Measurements from ENCODE around the gene GALNT2.

GALNT2 gene

DNA sequence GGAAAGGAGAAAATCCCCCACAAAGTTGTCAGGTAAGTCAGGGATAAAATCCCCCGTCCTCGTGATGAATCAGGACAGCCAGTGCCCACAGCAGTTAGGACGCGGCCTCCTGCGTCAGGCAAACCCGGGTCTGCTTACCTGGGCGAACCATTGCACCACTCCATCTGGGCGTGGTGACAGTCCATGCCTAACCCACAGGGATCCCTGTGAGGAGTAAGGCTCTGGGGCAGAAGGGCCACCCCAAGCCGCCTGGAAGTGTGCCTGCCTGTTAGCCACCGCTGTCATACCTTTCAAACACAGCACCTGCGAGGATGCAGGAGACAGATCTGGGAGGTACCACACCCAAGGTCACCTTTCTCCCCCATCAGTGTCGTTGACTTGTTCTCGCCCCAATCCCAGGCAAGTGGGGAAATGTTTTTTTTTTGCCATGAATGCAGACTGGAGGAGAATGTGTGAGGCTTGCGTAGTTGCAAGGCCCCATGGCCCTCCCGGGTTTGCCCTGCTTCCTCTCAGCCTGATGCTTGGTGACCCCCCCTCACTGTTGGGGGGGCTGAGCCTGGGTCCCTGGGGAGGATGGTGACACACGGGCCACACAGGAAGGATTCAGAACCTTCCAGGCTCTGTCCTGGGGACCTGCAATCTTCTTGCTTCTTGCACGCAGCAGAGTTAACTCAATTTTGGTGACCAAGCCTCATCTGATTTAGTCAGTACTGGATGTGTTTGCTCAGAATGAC lies 252.1 kb downstream of the GALNT2 start:
- Mint-ChIP-seq H3K9me3 (no peaks in the 10 kb centered on the region), H3K4me3 (no peak overlapping the region), H3K4me1 (no peaks in the 10 kb centered on the region)

GRCh38 chr1:230320804-230321203 lies 253.8 kb downstream of the GALNT2 start:
- H3K4me1 Mint-ChIP-seq, result no peaks in the 10 kb centered on the region
- H3K27me3 Mint-ChIP-seq, result peaks cover 43% of the 10 kb centered on the region
- DNase-seq (ENCODE audit: low spot score in 2 of 2), result no peak
- H3K36me3 Mint-ChIP-seq (ENCODE audit: insufficient read depth), result no peaks in the 10 kb centered on the region
- no peak for ATAC-seq (replicated peaks; ENCODE audit: extremely low read depth, poor library complexity, severe bottlenecking)
- no peak overlapping the region for H3K4me3 Mint-ChIP-seq
- no peaks in the 10 kb centered on the region for H3K9me3 Mint-ChIP-seq
- H3K27ac Mint-ChIP-seq (ENCODE audit: low read depth), result no peak overlapping the region

More for the DNA sequence above, 252.1 kb downstream of the GALNT2 start:
- DNase-seq (ENCODE audit: low spot score in 2 of 2), result no peak
- Mint-ChIP-seq H3K27me3 (peaks cover 29% of the 10 kb centered on the region), H3K27ac (ENCODE audit: low read depth) (no peak overlapping the region), H3K36me3 (ENCODE audit: insufficient read depth) (no peaks in the 10 kb centered on the region)
- no peak for ATAC-seq (replicated peaks; ENCODE audit: extremely low read depth, poor library complexity, severe bottlenecking)

DNA sequence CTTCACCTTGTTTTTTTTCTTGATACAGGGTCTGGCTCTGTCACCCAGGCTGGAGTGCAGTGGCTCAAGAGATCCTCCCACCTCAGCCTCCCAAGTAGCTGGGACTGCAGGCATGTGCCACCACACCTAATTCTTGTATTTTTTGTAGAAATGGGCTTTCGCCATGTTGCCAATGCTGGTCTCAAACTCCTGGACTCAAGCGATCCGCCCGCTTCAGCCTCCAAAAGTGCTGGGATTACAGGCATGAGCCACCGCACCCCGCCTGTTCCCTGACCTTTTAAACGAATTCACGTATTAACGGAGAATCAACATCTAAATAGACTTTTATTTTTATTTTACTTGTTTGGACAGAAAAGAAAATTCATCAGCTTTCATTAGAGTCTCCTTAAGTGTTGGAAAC lies 254.3 kb downstream of the GALNT2 start:
- DNase-seq (ENCODE audit: low spot score in 2 of 2) (no peak), ATAC-seq (replicated peaks; ENCODE audit: extremely low read depth, poor library complexity, severe bottlenecking) (no peak)
- no peaks in the 10 kb centered on the region for H3K9me3 Mint-ChIP-seq
- peaks cover 49% of the 10 kb centered on the region for H3K27me3 Mint-ChIP-seq
- no peak overlapping the region for H3K27ac Mint-ChIP-seq (ENCODE audit: low read depth)
- H3K4me3 Mint-ChIP-seq, result no peak overlapping the region
- H3K4me1 Mint-ChIP-seq, result no peaks in the 10 kb centered on the region
- no peaks in the 10 kb centered on the region for H3K36me3 Mint-ChIP-seq (ENCODE audit: insufficient read depth)

DNA sequence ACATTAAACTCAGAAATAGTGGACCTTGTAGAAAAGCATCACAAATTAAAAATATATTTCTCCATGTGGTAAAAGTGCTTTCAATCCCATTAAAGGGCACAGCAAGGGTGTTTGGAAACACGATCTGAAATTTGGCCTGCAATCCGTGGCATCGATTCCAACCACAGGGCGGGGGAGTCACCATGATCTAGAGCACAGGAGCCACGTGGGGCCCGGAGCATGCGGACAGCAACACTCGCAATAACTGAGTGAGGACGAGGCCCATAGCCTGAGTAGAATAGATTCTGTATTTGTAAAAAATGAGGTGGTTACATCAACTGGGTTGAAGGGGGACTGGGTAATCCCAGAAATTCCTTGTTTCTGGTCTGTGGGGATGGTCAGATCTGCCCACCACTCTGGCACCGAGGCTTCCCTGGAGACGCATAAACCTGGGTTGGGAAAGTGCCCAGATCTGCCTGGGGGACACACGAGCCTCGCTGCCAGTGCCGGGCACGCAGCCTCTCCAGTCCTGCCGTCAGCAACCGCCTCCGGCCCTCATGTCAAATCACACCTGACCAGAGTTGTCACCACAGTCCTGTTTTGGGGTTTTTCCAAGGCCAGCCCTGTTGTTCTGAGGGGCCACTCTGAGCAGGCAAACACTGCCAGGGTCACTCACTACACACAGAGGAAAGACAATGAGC lies 254.8 kb downstream of the GALNT2 start:
- Mint-ChIP-seq H3K36me3 (ENCODE audit: insufficient read depth) (no peaks in the 10 kb centered on the region), H3K4me3 (no peak overlapping the region), H3K9me3 (no peaks in the 10 kb centered on the region), H3K4me1 (no peaks in the 10 kb centered on the region), H3K27ac (ENCODE audit: low read depth) (no peak overlapping the region), H3K27me3 (peaks cover 54% of the 10 kb centered on the region)
- no peak for ATAC-seq (replicated peaks; ENCODE audit: extremely low read depth, poor library complexity, severe bottlenecking)
- DNase-seq (ENCODE audit: low spot score in 2 of 2), result no peak

DNA sequence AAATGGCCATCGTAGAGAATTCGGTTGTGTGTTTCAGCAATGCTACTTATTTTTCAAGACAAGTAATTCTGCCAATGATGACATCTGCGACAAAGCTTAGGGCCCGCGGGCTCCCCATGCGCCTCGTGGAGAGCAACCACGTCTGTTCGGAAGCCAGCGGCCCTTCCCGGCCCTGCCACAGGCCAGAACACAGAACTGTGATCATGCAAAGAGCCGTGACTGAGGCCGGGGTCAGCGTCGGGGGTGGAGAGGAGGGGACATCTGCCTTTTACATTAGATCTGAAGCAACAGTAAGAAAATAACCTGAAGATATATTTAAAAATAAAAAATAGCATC lies 255.4 kb downstream of the GALNT2 start:
- Mint-ChIP-seq H3K36me3 (ENCODE audit: insufficient read depth) (no peaks in the 10 kb centered on the region), H3K9me3 (no peaks in the 10 kb centered on the region)
- ATAC-seq (replicated peaks; ENCODE audit: extremely low read depth, poor library complexity, severe bottlenecking), result no peak

DNA sequence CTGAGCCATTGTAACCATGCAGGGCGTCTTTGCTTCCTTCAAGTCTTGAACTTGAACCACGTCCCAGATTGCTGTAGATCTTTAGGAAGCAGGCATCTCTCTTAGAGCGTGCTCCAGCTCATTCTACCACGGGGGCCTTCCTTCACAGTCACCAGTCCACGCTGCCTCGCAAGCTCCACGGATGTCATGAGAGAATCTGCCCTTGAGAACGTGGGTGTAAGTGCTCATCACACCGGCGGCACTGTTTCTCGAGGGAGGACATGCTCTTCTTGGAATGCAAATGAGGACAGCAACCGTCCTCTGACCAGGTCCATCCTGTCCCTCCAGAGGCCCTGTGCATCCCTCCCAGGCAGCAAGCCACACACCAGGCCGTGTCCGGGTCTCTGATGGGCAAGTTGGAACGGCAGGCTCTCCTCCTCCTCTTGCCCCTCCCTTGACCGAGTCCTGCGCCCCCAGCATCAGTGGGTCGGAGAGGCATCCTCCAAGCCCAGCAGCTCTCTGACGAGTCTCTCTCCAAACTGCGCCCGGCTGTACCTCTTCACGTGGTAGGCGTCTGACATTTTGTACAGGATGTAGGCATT lies 256.0 kb downstream of the GALNT2 start:
- ATAC-seq (replicated peaks; ENCODE audit: extremely low read depth, poor library complexity, severe bottlenecking) (no peak), DNase-seq (ENCODE audit: low spot score in 2 of 2) (no peak)
- Mint-ChIP-seq H3K27ac (ENCODE audit: low read depth) (no peak overlapping the region), H3K9me3 (no peaks in the 10 kb centered on the region), H3K4me3 (no peak overlapping the region), H3K27me3 (peaks cover 63% of the 10 kb centered on the region), H3K36me3 (ENCODE audit: insufficient read depth) (no peaks in the 10 kb centered on the region), H3K4me1 (no peaks in the 10 kb centered on the region)

More for the DNA sequence above, 255.4 kb downstream of the GALNT2 start:
- no peak for DNase-seq (ENCODE audit: low spot score in 2 of 2)
- Mint-ChIP-seq H3K4me1 (no peaks in the 10 kb centered on the region), H3K4me3 (no peak overlapping the region), H3K27ac (ENCODE audit: low read depth) (no peak overlapping the region), H3K27me3 (peaks cover 58% of the 10 kb centered on the region)

DNA sequence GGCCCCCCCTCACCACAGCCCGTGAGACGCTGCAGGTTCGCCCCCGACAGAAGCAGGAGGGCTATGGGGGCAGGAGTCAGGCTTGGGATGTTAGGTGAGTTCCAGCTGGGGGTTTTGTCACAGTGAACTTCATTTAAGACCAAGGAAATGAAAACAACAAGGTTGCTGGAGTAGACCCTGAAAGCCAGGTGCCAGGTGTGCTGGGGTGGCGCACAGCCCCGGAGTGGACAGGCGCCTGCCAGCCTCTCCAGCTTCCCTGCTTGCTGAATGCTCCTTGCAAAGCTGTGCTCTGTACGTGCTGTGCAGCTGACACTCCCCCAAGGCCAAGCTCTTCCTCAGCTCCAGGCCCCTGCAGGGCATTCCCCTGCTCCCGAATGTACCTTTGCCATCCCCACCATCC lies 256.6 kb downstream of the GALNT2 start:
- H3K4me1 Mint-ChIP-seq, result no peaks in the 10 kb centered on the region
- no peaks in the 10 kb centered on the region for H3K36me3 Mint-ChIP-seq (ENCODE audit: insufficient read depth)
- peaks cover 69% of the 10 kb centered on the region for H3K27me3 Mint-ChIP-seq
- H3K27ac Mint-ChIP-seq (ENCODE audit: low read depth), result no peak overlapping the region
- H3K9me3 Mint-ChIP-seq, result no peaks in the 10 kb centered on the region
- H3K4me3 Mint-ChIP-seq, result no peak overlapping the region
- ATAC-seq (replicated peaks; ENCODE audit: extremely low read depth, poor library complexity, severe bottlenecking) (no peak), DNase-seq (ENCODE audit: low spot score in 2 of 2) (no peak)

- H3K4me3 Mint-ChIP-seq, result no peak overlapping the region
Measured at GRCh38 chr1:230326971-230327891, 260.2 kb downstream of the GALNT2 start.

GRCh38 chr1:230327892-230328284 lies 260.9 kb downstream of the GALNT2 start:
- Mint-ChIP-seq H3K36me3 (ENCODE audit: insufficient read depth) (no peaks in the 10 kb centered on the region), H3K4me3 (no peak overlapping the region), H3K27ac (ENCODE audit: low read depth) (no peak overlapping the region), H3K9me3 (no peaks in the 10 kb centered on the region), H3K4me1 (no peaks in the 10 kb centered on the region), H3K27me3 (peaks cover 55% of the 10 kb centered on the region)
- ATAC-seq (replicated peaks; ENCODE audit: extremely low read depth, poor library complexity, severe bottlenecking) (no peak), DNase-seq (ENCODE audit: low spot score in 2 of 2) (no peak)

More at GRCh38 chr1:230326971-230327891, 260.2 kb downstream of the GALNT2 start:
- ATAC-seq (replicated peaks; ENCODE audit: extremely low read depth, poor library complexity, severe bottlenecking) (no peak), DNase-seq (ENCODE audit: low spot score in 2 of 2) (no peak)
- no peaks in the 10 kb centered on the region for H3K4me1 Mint-ChIP-seq
- H3K36me3 Mint-ChIP-seq (ENCODE audit: insufficient read depth), result no peaks in the 10 kb centered on the region
- H3K27me3 Mint-ChIP-seq, result peaks cover 57% of the 10 kb centered on the region
- H3K27ac Mint-ChIP-seq (ENCODE audit: low read depth), result no peak overlapping the region
- no peaks in the 10 kb centered on the region for H3K9me3 Mint-ChIP-seq

- Mint-ChIP-seq H3K4me3 (no peak overlapping the region), H3K27me3 (peaks cover 49% of the 10 kb centered on the region), H3K36me3 (ENCODE audit: insufficient read depth) (no peaks in the 10 kb centered on the region), H3K27ac (ENCODE audit: low read depth) (no peak overlapping the region), H3K9me3 (no peaks in the 10 kb centered on the region), H3K4me1 (no peaks in the 10 kb centered on the region)
- DNase-seq (ENCODE audit: low spot score in 2 of 2) (no peak), ATAC-seq (replicated peaks; ENCODE audit: extremely low read depth, poor library complexity, severe bottlenecking) (no peak)
Measured at GRCh38 chr1:230328342-230329015, 261.4 kb downstream of the GALNT2 start.

- Mint-ChIP-seq H3K4me3 (no peak overlapping the region), H3K27ac (ENCODE audit: low read depth) (no peak overlapping the region), H3K27me3 (peaks cover 32% of the 10 kb centered on the region), H3K36me3 (ENCODE audit: insufficient read depth) (no peaks in the 10 kb centered on the region), H3K4me1 (no peaks in the 10 kb centered on the region), H3K9me3 (no peaks in the 10 kb centered on the region)
- no peak for DNase-seq (ENCODE audit: low spot score in 2 of 2)
- no peak for ATAC-seq (replicated peaks; ENCODE audit: extremely low read depth, poor library complexity, severe bottlenecking)
Measured at GRCh38 chr1:230330157-230330556, 263.1 kb downstream of the GALNT2 start.

All from central memory CD8-positive, alpha-beta T cell (primary cell).